Spleen (tissue), 11 donors: ENCODE results near the gene PALD1. TPM values are rescaled to one million over a fixed set of nuclear protein-coding genes. Genes with fewer than 3 reads are reported as not detected.
A peak's percentile ranks its signal among the peaks of the same experiment; 100 is the strongest.

ENCODE experiments used
- DNase-seq: peaks from one replicate; pipeline ENCODE4 v3.0.0-alpha.2; 2020
- H3K27ac ChIP-seq, 8 donors: fragments of 200-600 bp; sonication (generic) in 7 of 8; 1 replicate in 4 of 8; 2 replicates in 4 of 8; pipeline versions ENCODE4 v1.5.0 to v1.8.0; 2016 to 2021; ENCODE audit warnings: inconsistent platforms in 4 of 8, mild to moderate bottlenecking in 4 of 8, moderate library complexity in 1 of 8
- H3K27me3 ChIP-seq, 7 donors: fragments of 200-600 bp; sonication (generic) in 6 of 7; replicated peaks in 1 of 7; 1 replicate in 4 of 7; 2 replicates in 3 of 7; pipeline versions ENCODE4 v1.5.0 to v1.8.0; 2016 to 2021; ENCODE audit warnings: inconsistent platforms in 3 of 7, mild to moderate bottlenecking in 1 of 7
- H3K36me3 ChIP-seq, 6 donors: fragments of 200-600 bp; sonication (generic) in 5 of 6; 1 replicate in 4 of 6; 2 replicates in 2 of 6; pipeline versions ENCODE4 v1.5.0 to v1.8.0; 2016 to 2021; ENCODE audit warnings: inconsistent platforms in 2 of 6
- H3K4me1 ChIP-seq, 6 donors: fragments of 200-600 bp; sonication (generic) in 5 of 6; 1 replicate in 3 of 6; 2 replicates in 3 of 6; pipeline versions ENCODE4 v1.5.0 to v1.8.0; 2016 to 2021; ENCODE audit warnings: inconsistent platforms in 3 of 6
- H3K4me3 ChIP-seq, 8 donors: fragments of 200-600 bp; sonication (generic) in 7 of 8; 1 replicate in 4 of 8; 2 replicates in 4 of 8; pipeline versions ENCODE4 v1.5.0 to v1.8.0; 2016 to 2021; ENCODE audit warnings: inconsistent platforms in 4 of 8, mild to moderate bottlenecking in 4 of 8, moderate library complexity in 2 of 8
- H3K9me3 ChIP-seq, 8 donors: fragments of 200-600 bp; sonication (generic) in 7 of 8; 1 replicate in 4 of 8; 2 replicates in 4 of 8; pipeline versions ENCODE4 v1.5.0 to v1.8.0; 2016 to 2021; ENCODE audit warnings: inconsistent platforms in 4 of 8
- CTCF ChIP-seq, 11 experiments: fragments of 200-600 bp in 7 of 11; fragments of 450-650 bp in 4 of 11; sonication (generic) in 4 of 11; IDR thresholded peaks in 8 of 11; conservative IDR thresholded peaks in 3 of 11; 1 replicate in 7 of 11; 2 replicates in 4 of 11; pipeline versions ENCODE4 v1.4.0 to v1.8.0; 2016 to 2021; ENCODE audit warnings: antibody characterized with exemption in 11 of 11, inconsistent platforms in 4 of 11, mild to moderate bottlenecking in 1 of 11
- POLR2A ChIP-seq, 3 donors: fragments of 450-650 bp; IDR thresholded peaks; one replicate each; pipeline ENCODE4 v1.5.1; 2017; ENCODE audit warnings: antibody characterized with exemption in 3 of 3, mild to moderate bottlenecking in 1 of 3
- POLR2AphosphoS5 ChIP-seq, 3 donors: sonication (generic); formaldehyde crosslinking; IDR thresholded peaks; one replicate each; pipeline ENCODE4 v1.5.1; 2017; ENCODE audit warnings: antibody characterized with exemption in 3 of 3
- WGBS, 5 donors: extraction: QIAGEN DNeasy Blood & Tissue Kit in 3 of 5; methylation state at CpG; one replicate each; pipeline versions ENCODE4 v1.1.5 to v1.1.7; 2013 to 2018; 5-methylcytosine and 5-hydroxymethylcytosine counted together
- intact Hi-C: fragments of 100-400 bp; cut with DNase I; formaldehyde crosslinking; loops from one replicate; pipeline ENCODE4 v1.15.0; 2023; ENCODE audit warnings: low total_unique reads
- polyA plus RNA-seq, 3 donors: library from polyadenylated mRNA; stranded (reverse); fragments of 200-250 nt; gene quantifications; one replicate each; pipeline ENCODE4 v1.2.1, GENCODE V29; 2013
- total RNA-seq, 7 donors: library from RNA; depleted of rRNA in 3 of 7; stranded (reverse); fragments of >200 nt in 3 of 7; fragmentation: NEBNext Ultra II Directional in 4 of 7; extraction: Animal tissue kit (Norgen Biotek cat#: 25700) in 4 of 7; gene quantifications; one replicate each; pipeline versions ENCODE4 v1.1.0 to v1.2.1, GENCODE V29; 2016 to 2021
- donor health status: healthy with polysubstance abuse.
- donor health status: DM: no; HTN: no; CAD: no; lungs with moderate emphysema.
- donor health status: DM: no; HTN: no; CAD: no.
- donor health status: Bipolar disorder and iron deficiency.
- donor health status: healthy.
- donor health status: DM: no; HTN: no; CAD: no.
- donor health status: DM: yes; HTN: yes; CAD: no.

The PALD1 gene
- total and polyA plus RNA-seq, 10 donors, result 7.7 to 27.8 (median 19.5) TPM

GRCh38 chr10:70510904-70511303 lies 32.3 kb downstream of the PALD1 start:
- no peak for DNase-seq
- H3K36me3 ChIP-seq, result no peaks in the 10 kb centered on the region
- H3K9me3 ChIP-seq, result no peaks in the 10 kb centered on the region
- H3K27me3 ChIP-seq, result no peaks in the 10 kb centered on the region
- no peak for TF ChIP-seq POLR2A (IDR thresholded peaks at IDR 0.05)
- no peak for TF ChIP-seq POLR2AphosphoS5 (IDR thresholded peaks at IDR 0.05)
- TF ChIP-seq CTCF (IDR thresholded peaks at IDR 0.05 in 8 of 11, conservative IDR thresholded peaks at IDR 0.05 in 3 of 11), result no peak
- H3K4me3 ChIP-seq, result no peak overlapping the region
- intact Hi-C loops, result no loop called here
- peaks cover 26 to 78% (median 61%) of the 10 kb centered on the region in 6 donors for H3K4me1 ChIP-seq
- 73 to 88% (median 82%) methylated on average over 4 to 6 of the region's 6 CpGs for whole genome bisulfite sequencing, 5 donors
- H3K27ac ChIP-seq, result peak overlapping the region in 5 of 8 donors; percentile 69 to 81 (median 71)

- Histone ChIP-seq H3K36me3 (no peaks in the 10 kb centered on the region), H3K4me3 (no peak overlapping the region), H3K4me1 (peaks cover 26 to 78% (median 61%) of the 10 kb centered on the region in 6 donors), H3K27ac (peak overlapping the region in 3 of 8 donors; percentile 13 to 24 (median 20)), H3K9me3 (no peaks in the 10 kb centered on the region), H3K27me3 (no peaks in the 10 kb centered on the region)
- WGBS, 5 donors, result 45 to 73% (median 61%) methylated on average over 5 of the region's 5 CpGs
- intact Hi-C loops, result no loop called here
- TF ChIP-seq CTCF (IDR thresholded peaks at IDR 0.05 in 8 of 11, conservative IDR thresholded peaks at IDR 0.05 in 3 of 11), result no peak
- TF ChIP-seq POLR2A (IDR thresholded peaks at IDR 0.05), result no peak
- TF ChIP-seq POLR2AphosphoS5 (IDR thresholded peaks at IDR 0.05), result no peak
- DNase-seq, result no peak
Measured at GRCh38 chr10:70512149-70512639, 33.6 kb downstream of the PALD1 start.

- intact Hi-C loops, result no loop called here
- WGBS, 5 donors, result 36 to 57% (median 55%) methylated on average over 11 to 14 of the region's 14 CpGs
- no peaks in the 10 kb centered on the region for H3K36me3 ChIP-seq
- no peak overlapping the region for H3K27ac ChIP-seq
- peak overlapping the region in 1 of 8 donors; percentile 33 for H3K4me3 ChIP-seq
- TF ChIP-seq POLR2AphosphoS5 (IDR thresholded peaks at IDR 0.05), result peak; percentile 22 to 61 (median 59)
- TF ChIP-seq CTCF (IDR thresholded peaks at IDR 0.05 in 8 of 11, conservative IDR thresholded peaks at IDR 0.05 in 3 of 11), result no peak
- TF ChIP-seq POLR2A (IDR thresholded peaks at IDR 0.05), result no peak
- peak; percentile 84 for DNase-seq
- H3K27me3 ChIP-seq, result no peaks in the 10 kb centered on the region
- H3K4me1 ChIP-seq, result peaks cover 20 to 64% (median 50%) of the 10 kb centered on the region in 6 donors
- no peaks in the 10 kb centered on the region for H3K9me3 ChIP-seq
Measured at GRCh38 chr10:70513848-70514309, 35.3 kb downstream of the PALD1 start.

- Histone ChIP-seq H3K36me3 (no peaks in the 10 kb centered on the region), H3K27me3 (no peaks in the 10 kb centered on the region), H3K4me3 (no peak overlapping the region), H3K27ac (no peak overlapping the region), H3K4me1 (peaks cover 13 to 57% (median 43%) of the 10 kb centered on the region in 6 donors), H3K9me3 (no peaks in the 10 kb centered on the region)
- 72 to 90% (median 80%) methylated on average over 8 of the region's 8 CpGs for WGBS, 5 donors
- intact Hi-C loops, result no loop called here
- DNase-seq, result no peak
- no peak for TF ChIP-seq POLR2A (IDR thresholded peaks at IDR 0.05)
- TF ChIP-seq POLR2AphosphoS5 (IDR thresholded peaks at IDR 0.05), result no peak
- no peak for TF ChIP-seq CTCF (IDR thresholded peaks at IDR 0.05 in 8 of 11, conservative IDR thresholded peaks at IDR 0.05 in 3 of 11)
Measured at GRCh38 chr10:70514591-70514990, 36.0 kb downstream of the PALD1 start.
